GM12892 (cell line): Measurements from ENCODE around the gene EMILIN2.

Experiments
- POLR2A ChIP-seq: IDR thresholded peaks from 2 replicates; pipeline ENCODE4 v1.6.1; 2011; ENCODE audit warnings: low read depth, low read length, control low read depth
- POLR2AphosphoS5 ChIP-seq: IDR thresholded peaks from 2 replicates; pipeline ENCODE4 v1.6.1; 2011; ENCODE audit warnings: low read depth, low read length, control low read depth
- TAF1 ChIP-seq: IDR thresholded peaks from 2 replicates; pipeline ENCODE4 v1.6.1; 2011; ENCODE audit warnings: low read depth, mild to moderate bottlenecking, control low read depth, low read length, borderline replicate concordance

DNA sequence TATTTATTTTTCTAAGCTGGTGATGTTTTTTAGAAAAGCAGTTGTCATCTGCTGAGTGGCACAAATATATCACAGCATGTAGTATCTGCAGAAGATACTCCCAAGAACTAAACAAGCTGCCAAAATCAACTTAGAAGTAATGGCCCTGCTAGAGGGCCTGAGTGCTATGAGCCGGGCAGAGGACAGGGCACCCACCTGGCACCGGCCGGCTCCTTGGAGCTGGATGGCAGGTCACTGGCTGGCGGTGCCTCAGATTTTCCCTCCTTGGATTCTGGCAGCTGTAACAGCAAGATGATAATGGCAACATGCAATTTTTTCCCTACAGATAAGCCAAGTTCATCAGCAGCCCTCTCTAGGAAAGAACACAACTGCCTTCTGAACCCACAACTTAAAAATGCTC, 79.7 kb downstream of the EMILIN2 start:
- no peak for TF ChIP-seq POLR2A
- no peak for TF ChIP-seq TAF1
- TF ChIP-seq POLR2AphosphoS5: no peak
